GM19468 (cell line): ENCODE measurements around the gene CCDC71L.

Source experiments
- ATAC-seq: cut with Tn5 transposase; IDR thresholded peaks from one replicate; pipeline ENCODE4 v1.9.1; 2021; ENCODE audit warnings: mild to moderate bottlenecking, moderate library complexity, moderate number of reproducible peaks; ENCODE audit not compliant: unreplicated experiment; ENCODE audit errors: extremely low read depth

The CCDC71L gene

GRCh38 chr7:106630648-106631047 is 30.3 kb downstream of the CCDC71L start:
- ATAC-seq = no peak

- no peak for ATAC-seq
These were observed 31.4 kb downstream of the CCDC71L start for GRCh38 chr7:106629516-106629915.

GRCh38 chr7:106626376-106627164 is 34.4 kb downstream of the CCDC71L start:
- ATAC-seq = no peak

- ATAC-seq = no peak
These were observed 35.2 kb downstream of the CCDC71L start for GRCh38 chr7:106625678-106626301.

GRCh38 chr7:106623853-106624252 is 37.1 kb downstream of the CCDC71L start:
- ATAC-seq = no peak

- no peak for ATAC-seq
These were observed 37.7 kb downstream of the CCDC71L start for GRCh38 chr7:106623315-106623660.

- no peak for ATAC-seq
These were observed 38.2 kb downstream of the CCDC71L start for GRCh38 chr7:106622654-106623314.

GRCh38 chr7:106621393-106622132 is 39.4 kb downstream of the CCDC71L start:
- no peak for ATAC-seq

GRCh38 chr7:106620676-106621075 is 40.3 kb downstream of the CCDC71L start:
- no peak for ATAC-seq

GRCh38 chr7:106620034-106620433 is 40.9 kb downstream of the CCDC71L start:
- no peak for ATAC-seq

GRCh38 chr7:106619213-106619612 is 41.7 kb downstream of the CCDC71L start:
- ATAC-seq = no peak

- no peak for ATAC-seq
These were observed 42.5 kb downstream of the CCDC71L start for GRCh38 chr7:106618480-106618879.

GRCh38 chr7:106617860-106618259 is 43.1 kb downstream of the CCDC71L start:
- ATAC-seq = no peak

- ATAC-seq = no peak
These were observed 44.3 kb downstream of the CCDC71L start for GRCh38 chr7:106616708-106617051.

- no peak for ATAC-seq
These were observed 44.9 kb downstream of the CCDC71L start for GRCh38 chr7:106615808-106616707.

- ATAC-seq = no peak
These were observed 46.2 kb downstream of the CCDC71L start for GRCh38 chr7:106614751-106615150.

GRCh38 chr7:106613848-106614560 is 47.0 kb downstream of the CCDC71L start:
- ATAC-seq = no peak

GRCh38 chr7:106613279-106613678 is 47.7 kb downstream of the CCDC71L start:
- no peak for ATAC-seq

GRCh38 chr7:106612432-106612831 is 48.5 kb downstream of the CCDC71L start:
- ATAC-seq = no peak
